Cardiac ventricle fibroblast (primary cell): ENCODE measurements around the gene PLCD1. TPM values are rescaled to one million over a fixed set of nuclear protein-coding genes. Genes with fewer than 3 reads are reported as not detected.

Experiments used
- total RNA-seq: library from RNA; depleted of rRNA; stranded (reverse); fragments of >200 nt; gene quantifications from 2 replicates; pipeline ENCODE4 v1.2.3, GENCODE V29; 2015

PLCD1 gene
- 26.6 and 33.5 TPM in 2 replicates for total RNA-seq

GRCh38 chr3:38029400-38030125 is at the start of gene PLCD1:
TSS of gene PLCD1 (minus strand) at chr3:38029642. CDS start at chr3:38029539, 103 bp downstream.

GRCh38 chr3:38039101-38039898 is 9.9 kb upstream of the PLCD1 start, which contains the start of gene DLEC1:
TSS of gene DLEC1 (plus strand) at chr3:38039208. CDS start at chr3:38039226, 18 bp downstream.

GRCh38 chr3:37990527-37990926 is 38.9 kb downstream of the PLCD1 start, which contains the start of gene VILL:
TSS of gene VILL (plus strand) at chr3:37990786. CDS start at chr3:37993673, 2,887 bp downstream.

Other genes starting within 250 kb of the PLCD1 start
- 21.8 and 23.3 TPM in 2 replicates for gene CTDSPL, start 167.8 kb downstream of the PLCD1 start, total RNA-seq
- 7.2 and 12.9 TPM in 2 replicates for gene VILL, start 38.9 kb downstream of the PLCD1 start, total RNA-seq
- gene DLEC1, start 9.6 kb upstream of the PLCD1 start, total RNA-seq: 0.05 and 0.12 TPM in 2 replicates
- gene ACAA1, start 107.5 kb upstream of the PLCD1 start, total RNA-seq: 50.4 and 53.5 TPM in 2 replicates
- 27.7 and 33.1 TPM in 2 replicates for gene MYD88, start 109.0 kb upstream of the PLCD1 start, total RNA-seq
- gene OXSR1, start 135.9 kb upstream of the PLCD1 start, total RNA-seq: 16.1 and 18.4 TPM in 2 replicates
- gene SLC22A13, start 236.2 kb upstream of the PLCD1 start, total RNA-seq: not detected in 2 replicates